Measurements from ENCODE around the gene WDR82.

WDR82 gene

DNA sequence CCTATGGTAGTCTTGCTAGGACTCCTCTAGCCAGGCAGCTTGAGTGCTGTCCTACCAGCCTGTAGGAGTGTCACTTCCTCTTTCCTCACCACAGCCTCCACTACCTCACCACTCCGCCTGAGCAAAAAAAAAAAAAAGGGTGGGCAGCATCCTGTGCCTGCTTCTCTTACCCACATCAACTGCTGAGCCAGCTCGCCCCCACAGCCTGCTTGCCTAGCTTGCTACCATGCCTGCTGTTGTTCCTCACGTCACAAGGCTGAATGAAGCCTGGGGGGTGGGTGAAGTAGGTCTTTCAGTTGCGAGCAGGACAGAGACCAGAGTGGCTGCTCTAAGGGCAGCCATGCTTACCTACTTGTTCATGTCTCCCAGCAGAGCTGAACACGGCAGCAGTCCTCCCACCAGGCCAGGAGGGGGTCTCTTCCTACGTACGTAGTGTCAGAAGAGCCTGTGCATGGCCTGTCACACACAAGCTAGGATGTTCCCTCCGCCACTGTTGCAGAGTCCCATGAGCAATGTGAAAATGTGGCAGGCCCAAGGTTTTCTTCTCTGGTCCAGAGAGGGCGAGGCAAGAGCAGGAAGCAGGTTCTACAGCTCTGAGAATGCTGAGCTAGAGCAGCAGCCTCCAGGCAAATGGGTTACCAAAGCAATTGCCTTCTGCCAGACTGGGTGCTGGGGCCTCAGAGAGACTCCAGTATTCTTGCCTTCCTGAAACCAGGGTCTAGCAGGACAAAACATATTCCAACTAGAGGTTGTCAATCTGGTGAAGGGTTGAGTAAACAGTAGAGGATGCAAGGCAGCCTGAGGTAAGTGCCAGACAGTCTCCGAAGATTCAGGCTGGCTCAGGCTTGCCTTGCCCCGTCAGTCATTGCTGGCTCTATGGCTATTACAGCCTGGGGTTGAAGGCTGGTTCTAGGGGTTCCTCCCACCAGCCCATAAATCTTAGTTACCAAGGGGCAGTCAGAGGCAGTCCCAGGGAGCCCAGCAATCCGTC lies 24.8 kb downstream of the WDR82 start:
- peak; percentile 79 for DNase-seq

DNA sequence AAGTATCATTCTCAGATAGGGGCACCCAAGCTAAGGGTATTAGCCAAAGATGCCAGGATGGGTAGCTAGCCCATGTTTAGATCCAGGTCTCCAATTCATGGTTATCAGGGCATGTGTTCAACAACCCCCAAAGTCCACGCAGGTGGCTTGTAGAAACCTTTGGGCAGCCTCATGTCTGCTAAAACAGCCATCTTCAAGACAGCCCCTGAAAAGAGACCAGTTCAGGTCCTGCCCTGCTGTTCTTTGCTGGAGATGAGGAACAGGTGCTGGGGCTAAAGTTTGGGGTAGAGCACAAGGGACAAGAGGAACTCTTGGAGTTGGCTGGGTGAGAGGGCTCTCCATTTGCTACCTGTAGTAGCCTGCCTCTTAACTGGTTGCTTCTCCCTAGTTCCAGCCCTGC lies 28.3 kb downstream of the WDR82 start:
- no peak for DNase-seq

DNA sequence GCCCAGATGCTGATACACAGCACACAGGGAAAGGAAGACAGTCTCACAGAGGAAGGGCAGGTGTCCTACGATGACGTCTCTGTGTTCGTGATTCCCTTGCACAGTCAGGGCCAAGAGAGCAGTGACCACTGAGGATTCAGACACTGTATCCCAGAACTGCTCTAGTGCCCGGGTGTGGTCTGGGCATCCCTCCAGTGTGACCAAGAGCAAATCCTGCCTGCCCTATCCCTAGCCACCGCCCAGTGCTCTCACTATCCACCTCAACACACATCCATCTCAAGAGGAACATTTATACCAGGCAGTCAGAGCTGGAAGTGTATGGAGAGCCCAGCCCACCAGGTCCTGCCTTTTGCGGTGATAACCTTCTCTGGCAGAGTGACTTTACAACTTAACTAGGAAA lies 28.8 kb downstream of the WDR82 start:
- DNase-seq: no peak

DNA sequence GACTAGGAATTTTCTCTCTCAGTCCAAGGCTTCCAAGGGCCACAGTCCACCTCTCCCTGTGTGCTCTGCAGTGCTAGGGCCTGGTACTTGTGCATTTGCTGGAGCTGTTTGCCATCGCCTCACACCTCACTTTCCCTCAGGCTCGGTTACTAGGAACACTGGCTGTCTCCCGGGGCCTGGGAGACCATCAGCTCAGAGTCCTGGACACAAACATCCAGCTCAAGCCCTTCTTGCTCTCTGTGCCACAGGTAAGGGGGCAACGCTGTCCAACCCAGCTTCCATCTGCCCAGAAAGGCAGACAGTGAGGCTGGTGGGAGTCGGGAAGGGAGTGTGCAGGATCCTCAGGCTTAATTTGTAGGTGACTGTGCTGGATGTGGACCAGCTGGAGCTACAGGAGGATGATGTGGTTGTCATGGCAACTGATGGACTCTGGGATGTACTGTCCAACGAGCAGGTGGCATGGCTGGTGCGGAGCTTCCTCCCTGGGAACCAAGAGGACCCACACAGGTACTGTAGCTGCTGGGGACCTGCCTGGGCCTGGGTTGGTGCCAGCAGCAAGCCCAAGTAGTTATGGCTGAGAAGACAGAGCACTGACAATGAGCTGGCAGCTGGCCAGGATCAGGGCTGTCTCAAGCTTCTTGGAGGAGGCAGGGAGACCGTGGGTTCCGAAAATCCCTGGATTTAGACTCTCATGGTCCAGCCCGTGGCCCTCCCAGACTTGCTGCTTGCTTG lies 29.5 kb downstream of the WDR82 start:
- DNase-seq: no peak

DNA sequence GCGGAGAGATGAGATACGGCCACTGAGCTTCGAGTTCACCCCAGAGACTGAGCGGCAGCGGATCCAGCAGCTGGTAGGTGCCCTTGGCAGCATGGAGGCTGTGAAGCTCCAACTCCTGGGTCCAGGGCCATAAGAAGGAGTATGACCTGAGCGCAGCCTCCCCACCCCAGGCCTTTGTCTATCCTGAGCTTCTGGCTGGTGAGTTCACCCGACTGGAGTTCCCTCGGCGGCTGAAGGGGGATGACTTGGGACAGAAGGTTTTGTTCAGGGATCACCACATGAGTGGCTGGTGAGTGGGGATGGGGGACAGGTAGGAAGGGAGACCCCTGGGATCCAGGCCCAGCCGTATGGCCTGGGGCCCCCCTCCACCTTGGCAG lies 30.3 kb downstream of the WDR82 start:
- no peak for DNase-seq

DNA sequence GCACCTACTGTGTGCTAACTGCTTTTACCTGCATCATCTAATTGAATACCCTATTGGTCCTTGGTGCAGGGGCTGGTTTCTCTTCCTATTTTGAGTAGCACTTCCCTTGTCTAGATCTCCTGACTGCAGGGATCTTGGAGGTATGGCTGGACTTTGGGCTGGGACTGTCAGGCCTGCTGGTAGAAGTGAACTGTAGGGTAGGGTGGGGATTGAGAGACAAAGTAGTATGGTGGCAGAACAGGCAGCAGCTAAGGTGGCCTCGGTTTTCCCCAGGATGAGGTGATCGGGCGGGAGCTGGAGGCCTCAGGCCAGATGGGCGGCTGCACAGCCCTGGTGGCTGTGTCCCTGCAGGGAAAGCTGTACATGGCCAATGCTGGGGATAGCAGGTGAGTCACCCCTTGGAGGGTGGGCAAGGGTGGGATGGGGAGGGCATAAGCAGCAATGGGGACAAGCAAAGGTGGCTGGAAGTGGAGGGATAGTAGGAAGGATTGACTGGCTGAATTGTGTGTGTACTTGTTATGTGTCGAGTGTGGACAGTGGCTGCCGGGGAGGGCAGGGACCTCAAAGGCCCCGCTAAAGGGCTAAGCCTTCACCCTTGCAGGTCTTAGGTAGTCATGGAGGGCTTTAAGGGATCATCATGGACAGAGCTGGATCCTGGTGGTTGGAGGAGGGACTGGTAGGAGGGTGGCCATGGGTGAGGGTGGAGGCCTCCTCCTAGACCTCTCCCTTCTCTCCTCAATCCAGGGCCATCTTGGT lies 30.9 kb downstream of the WDR82 start:
- no peak for DNase-seq

DNA sequence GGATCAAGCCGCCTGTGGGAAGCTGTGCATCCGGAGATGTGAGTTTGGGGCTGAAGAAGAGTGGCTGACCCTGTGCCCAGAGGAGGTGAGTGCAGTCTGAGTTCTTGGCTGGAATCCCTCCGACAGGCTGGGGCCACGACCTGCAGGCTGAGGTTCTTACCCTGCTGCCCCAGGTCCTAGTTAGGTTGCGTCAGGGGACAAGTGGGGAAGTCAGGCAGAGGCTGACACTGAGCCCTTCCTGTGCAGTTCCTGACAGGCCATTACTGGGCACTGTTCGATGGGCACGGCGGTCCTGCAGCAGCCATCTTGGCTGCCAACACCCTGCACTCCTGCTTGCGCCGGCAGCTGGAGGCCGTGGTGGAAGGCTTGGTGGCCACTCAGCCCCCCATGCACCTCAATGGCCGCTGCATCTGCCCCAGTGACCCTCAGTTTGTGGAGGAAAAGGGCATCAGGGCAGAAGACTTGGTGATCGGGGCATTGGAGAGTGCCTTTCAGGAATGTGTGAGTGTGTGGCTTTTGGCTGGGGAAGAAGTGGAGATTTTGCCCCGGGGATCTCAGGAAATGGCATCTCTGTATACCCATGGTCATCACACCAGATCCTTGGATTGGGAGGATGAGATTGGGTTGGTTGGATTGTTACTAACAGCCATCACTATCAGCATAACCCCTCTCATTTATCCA lies 31.6 kb downstream of the WDR82 start:
- no peak for DNase-seq

DNA sequence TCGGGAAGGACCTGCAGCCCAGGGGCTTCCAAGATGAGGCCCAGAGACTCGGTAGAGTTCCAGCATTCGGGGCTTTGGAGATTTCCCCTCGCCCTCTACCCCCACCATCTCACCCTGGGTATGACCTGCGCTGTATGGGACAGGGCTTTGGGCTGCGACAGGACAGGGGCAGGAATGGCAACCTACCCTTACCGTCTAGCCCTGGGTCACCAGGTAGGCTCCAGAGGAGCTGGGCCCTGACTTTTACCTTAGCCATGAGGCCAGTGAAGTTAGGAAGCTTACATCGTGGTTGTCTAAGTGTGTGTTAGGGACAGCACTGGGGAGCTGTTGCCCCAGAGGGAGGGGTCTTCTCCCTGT lies 32.2 kb downstream of the WDR82 start:
- no peak for DNase-seq

DNA sequence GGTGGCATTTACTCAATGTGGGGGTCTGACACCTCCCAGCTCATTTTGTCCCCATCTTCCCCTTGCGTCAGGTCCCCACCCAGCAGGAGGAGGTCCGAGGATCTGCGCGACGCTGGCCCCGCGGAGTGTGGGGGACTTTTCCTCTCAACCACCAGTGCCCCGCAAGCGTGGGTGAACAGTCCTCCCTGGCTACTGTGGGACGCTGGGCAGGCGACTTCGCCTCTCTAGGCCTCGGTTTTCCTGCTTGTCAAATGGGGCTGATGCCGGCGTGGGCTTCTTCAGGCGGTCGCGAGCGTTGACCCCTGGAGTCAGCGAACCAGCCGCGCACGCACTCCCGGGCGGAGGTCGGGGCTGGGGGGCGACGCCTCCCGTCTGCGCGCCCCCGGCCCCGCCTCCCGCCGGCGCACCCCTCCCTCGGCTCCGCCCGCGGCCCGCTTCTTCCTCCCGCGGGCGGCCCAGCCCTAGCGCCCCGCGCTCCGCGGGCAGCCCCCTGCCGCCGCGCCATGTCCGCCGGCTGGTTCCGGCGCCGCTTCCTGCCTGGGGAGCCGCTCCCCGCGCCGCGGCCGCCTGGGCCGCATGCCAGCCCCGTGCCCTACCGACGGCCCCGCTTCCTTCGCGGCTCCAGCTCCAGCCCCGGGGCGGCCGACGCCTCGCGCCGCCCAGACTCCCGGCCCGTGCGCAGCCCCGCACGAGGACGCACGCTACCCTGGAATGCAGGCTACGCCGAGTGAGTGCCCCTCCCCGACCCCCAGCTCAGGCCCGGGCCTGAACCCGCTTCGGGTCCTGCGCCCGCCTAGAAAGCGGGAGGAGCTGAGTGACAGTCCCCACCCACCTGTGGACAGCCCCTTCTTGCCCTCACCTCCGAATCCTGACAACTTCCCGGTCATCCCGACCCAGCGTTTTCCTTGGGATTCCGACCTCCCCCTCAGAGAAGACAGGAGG lies 32.9 kb downstream of the WDR82 start, which contains the start of gene PPM1M:
TSS of gene PPM1M (plus strand) at position 438 of the 942 bp plus-strand sequence. CDS start at position 504, 66 bp downstream.
- peak; percentile 61 for DNase-seq

DNA sequence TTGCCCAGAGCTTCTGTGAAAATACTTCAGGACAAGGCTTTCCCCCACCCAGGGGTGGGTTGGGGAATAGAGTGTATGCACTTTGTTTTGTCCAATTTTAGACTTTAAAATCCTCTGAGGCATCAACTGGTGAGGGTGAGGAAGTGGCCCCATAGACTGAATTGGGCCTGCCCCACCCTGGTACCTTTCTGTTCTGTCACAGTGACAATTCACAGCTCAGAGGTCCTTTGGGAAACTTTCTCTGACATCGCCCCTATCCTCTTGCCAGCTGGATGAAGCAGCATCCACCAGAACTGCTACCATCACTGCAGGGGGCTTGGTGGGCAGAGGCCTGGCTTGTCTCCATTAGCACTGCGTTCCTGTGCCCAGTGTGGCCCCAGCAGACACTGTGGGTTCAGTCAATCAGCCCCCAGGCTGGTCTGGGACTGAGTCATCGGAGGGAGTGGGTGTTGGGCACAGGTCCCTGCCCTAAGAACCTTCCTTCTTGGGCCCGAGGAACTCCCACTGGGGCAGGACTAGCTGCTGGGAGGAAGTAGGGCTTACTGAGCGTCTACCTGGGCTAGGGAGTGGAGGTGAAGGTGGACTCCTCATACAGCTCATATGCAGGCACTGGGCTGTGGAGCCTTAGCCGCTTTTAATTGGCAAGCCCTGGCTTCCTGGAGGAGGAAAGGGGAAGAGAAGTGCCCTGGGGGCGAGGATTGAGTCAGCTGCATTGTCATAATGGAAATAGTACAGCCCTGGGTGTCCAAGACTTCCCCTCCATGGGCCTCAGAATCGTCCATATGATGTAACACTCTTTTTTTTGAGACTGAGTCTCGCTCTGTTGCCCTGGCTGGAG lies 34.4 kb downstream of the WDR82 start:
- DNase-seq: no peak

DNA sequence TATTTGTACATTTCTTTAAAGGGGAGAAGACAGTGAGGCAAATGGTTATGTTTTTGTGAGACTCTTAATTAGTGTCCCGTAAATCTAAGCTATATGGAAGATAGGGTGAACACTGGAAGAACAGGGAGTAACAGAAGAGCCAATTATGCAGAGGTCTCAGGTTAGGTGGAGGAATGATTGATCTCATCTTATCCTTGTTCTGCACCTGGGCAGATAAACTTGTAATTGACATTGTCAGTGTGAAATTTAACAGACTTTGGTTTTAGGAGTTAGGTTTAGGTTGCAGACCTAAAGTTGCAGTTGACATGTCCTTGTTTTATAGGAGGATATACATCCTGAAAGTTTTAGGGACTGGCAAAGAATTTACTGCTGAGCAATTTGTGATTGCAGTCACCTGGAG lies 36.4 kb downstream of the WDR82 start:
- no peak for DNase-seq

DNA sequence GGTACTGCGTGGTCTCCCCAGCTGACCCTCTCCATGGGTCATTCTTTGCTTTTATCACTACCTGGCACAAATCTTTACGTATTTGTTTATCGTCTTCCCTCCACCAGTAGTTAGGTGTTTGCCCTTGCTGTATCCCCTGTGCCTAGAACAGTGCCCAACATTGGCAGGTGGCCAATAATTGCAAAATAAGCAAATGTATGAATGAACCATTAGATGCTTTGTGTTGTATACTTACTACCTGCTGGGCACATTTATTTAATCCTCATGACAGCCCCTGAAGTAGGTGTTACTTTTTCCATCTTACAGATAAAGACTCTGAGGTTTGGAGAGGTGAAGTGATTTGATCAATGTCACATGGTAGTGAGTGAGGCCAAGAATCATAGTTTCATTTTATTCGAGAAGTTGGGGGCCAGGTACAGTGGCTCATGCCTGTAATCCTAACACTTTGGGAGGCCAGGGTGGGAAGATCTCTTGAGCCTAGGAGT lies 37.5 kb downstream of the WDR82 start:
- no peak for DNase-seq

DNA sequence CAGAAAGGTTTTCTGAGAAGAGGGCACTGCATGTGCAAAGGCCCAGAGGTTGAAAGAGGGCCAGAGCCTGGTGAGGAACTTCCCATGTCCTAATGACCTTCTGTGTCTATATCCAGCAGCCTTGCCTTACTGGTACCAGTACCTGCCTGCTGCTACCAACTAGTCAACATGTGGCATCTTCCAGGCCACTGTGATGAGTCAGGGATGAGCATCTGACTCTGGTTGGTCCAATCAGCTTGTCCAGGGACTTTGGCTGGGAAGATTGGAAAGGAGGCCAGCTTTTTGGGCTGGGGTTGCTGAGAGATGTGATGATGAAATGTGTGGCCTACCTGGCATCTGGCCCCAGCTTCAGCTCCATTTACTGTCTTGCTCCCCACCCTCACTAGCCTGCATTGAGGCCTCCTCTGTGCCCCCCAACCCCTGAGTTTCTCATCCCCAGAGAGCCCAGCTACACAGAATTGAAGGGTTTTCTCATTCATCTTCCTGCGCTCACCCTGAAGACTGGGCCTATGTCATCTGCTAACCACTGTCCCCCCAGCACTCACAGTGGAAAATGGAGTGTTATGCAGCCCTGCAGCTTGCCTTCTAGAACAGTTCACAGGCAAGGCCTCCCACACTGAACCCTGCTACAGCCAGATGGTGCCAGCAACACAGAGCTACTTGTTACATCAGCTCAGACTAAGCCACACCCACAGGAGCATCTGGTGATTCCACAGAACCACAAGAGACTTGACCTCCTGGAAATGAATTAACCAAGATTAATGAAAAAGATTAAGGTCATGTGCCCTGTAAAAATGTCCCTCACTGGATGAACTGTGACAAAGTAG lies 38.2 kb downstream of the WDR82 start:
- peak; percentile 53 for DNase-seq

DNA sequence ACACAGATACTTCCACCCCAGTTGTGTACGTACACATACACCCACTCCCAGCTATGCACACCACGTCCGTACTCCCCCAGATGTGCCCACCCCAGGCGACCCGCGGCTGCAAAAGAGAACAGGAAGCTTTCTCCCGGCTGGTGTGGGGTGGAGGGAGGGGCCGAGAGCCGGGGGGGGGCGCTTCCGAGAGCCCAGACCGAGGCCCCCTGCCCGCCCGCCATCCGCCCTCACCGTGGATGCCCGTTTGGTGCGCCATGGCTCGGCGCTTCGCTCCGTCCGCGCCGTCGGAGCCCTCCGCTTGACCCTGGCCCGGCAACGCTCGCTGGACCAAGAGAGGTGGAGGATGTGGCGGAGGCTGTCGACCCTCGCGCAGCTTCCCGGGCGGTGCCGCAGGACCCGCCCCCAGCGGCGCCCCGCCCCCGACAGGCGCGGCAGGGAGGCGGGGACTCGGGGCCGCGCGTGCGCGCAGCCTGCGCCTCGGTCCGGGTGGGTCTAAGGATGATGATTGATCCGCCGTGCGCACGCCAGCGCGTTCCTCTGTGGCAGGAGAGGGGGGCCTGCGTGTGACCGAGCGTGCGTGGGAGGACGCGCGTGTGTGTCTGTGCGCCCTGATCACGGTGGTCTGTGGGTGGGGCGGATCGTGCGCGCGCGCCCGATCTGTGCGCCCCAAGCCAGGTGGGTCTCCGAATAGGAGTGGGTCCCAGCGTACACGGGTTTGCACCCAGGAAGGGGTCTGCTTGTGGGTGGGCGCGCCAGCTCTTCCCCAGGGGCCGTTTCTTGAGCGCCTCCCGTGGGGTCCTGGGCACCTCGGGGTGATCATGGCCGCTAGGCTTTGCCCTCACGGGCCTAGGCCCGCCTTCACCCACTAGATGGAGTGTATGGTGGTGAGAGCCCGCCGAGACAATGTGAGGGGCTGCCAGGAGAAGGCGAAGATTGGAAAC lies 39.4 kb downstream of the WDR82 start, which contains the start of gene TWF2:
TSS of gene TWF2 (minus strand) at position 398 of the 941 bp plus-strand sequence. CDS start at position 256, 142 bp downstream.
- DNase-seq: peak; percentile 92

DNA sequence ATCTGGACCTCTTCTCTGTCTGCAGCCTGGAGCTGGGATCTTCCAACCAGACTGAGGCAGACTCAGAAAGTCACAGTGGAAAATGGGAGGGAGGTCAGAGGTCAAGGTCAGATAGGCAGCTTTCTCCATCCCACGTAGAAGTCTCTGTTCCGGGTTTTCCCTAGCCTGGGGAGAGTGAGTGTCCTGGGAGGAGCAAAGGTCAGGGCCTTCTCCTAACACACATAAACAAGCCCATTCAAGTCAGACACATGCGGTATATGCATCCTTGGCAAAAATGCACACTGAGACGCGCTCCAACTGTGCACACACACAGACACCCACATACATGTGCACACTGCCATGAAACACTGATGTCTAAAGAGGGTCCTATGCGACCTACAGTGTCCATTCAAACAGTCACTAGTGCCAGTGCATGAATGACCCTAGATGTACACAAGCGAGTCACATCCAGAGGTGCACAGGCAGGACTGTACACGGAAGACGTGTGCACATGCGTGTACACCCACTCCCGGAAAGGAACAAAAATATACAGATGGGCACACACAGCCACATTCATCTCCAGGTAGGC lies 40.2 kb downstream of the WDR82 start:
- no peak for DNase-seq

DNA sequence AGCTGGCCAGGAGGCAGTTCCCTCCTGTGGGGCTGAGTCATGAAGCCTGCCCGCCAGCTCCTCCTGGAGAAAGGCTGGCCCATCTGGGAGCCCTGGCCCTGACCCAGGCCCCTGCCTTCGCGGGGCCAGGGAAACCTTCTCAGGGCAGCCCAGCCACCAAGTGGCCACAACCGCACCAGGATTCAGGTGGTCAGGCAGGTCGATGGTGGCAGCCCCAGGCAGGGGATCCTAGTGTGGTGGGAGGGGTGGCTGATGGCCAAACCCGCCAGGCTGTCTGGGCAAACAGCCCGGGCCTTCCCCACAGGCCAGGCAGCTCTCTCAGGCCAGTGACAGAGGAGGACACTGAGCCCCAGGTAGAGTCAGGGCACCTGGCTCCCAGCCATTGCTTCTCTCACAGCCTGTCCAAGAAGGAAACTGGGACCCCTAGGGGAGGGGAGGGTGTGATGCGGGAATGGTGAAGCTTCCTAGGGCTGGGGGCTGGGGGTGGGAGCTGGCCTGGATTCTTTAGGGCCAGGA lies 40.7 kb downstream of the WDR82 start:
- no peak for DNase-seq

DNA sequence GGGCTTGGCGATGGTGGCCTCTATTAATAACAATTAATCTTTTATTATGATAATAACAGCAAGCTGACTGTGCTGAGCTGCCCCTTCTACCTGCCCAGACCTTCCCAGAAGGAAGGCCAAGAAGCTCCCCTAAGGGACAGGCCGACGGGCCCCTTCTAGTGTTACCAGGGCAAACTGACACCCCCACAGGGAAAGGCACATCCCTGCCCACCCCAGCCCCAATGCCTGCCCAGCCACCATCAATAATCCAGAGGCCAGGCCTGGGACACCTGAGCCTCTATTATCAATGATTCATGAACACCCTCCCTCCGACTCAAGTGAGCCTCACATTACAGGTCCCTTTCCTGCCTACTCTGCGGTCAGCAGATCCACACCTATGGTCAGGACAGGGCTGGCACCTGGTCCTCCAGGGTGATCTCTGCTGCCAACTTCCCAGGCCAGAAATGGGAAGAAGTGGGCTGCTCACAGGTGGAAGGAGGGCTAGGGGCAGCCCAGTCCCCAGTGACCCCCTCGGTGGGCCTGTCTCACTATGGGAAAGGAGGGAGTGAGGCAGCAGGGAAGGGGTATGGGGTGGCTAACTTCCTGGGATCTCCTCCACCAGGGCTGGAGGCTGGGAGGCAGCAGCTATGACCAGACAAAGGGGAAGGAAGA lies 41.3 kb downstream of the WDR82 start:
- no peak for DNase-seq

Measured in activated CD8-positive, alpha-beta memory T cell treated with anti-CD3 and anti-CD28 coated beads, Interleukin-2, amount 50 U/mL, for 4 hours (primary cell).